Fibroblast of the aortic adventitia (primary cell): ENCODE data around the gene MALRD1. TPM values are rescaled to one million over a fixed set of nuclear protein-coding genes. Genes with fewer than 3 reads are reported as not detected.

Experiments
- DNase-seq: peaks from one replicate; pipeline ENCODE4 v3.0.0-alpha.2; 2010; ENCODE audit warnings: low read depth
- H3K4me3 ChIP-seq: 2 replicates; pipeline ENCODE4 v1.5.1; 2011; ENCODE audit warnings: low read depth, mild to moderate bottlenecking, control low read depth, low read length, moderate library complexity
- total RNA-seq: library from RNA; depleted of rRNA; stranded (reverse); fragments of >200 nt; gene quantifications from 2 replicates; pipeline ENCODE4 v1.2.3, GENCODE V29; 2012; ENCODE audit warnings: low replicate concordance
- TF ChIP-seq, protein P1 (sequence below): IDR thresholded peaks from 2 replicates; pipeline ENCODE4 v1.5.1; 2011; ENCODE audit warnings: mild to moderate bottlenecking, low read length, control low read depth, inconsistent platforms; ENCODE audit not compliant: insufficient read depth

Gene MALRD1
- total RNA-seq, 1 donor: 0.36 TPM

DNA sequence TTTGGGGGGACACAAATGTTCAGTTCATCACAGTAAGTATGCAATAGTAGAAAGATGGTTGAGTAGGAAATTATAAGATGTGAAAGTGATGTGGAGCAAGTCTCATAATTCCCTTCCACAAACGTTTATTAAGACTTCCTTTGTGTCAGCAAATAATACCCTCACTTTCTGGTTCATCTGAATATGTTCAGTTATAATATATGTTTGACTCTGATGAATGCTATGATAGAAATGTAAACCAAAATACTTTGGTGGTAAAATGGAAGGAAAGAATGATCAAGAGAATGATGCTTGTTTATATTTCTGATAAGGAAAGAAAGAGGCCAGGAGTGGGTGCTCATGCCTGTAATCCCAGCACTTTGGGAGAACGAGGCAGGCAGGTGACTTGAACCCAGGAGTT is 655.9 kb downstream of the MALRD1 start:
- TF ChIP-seq, protein P1, sequence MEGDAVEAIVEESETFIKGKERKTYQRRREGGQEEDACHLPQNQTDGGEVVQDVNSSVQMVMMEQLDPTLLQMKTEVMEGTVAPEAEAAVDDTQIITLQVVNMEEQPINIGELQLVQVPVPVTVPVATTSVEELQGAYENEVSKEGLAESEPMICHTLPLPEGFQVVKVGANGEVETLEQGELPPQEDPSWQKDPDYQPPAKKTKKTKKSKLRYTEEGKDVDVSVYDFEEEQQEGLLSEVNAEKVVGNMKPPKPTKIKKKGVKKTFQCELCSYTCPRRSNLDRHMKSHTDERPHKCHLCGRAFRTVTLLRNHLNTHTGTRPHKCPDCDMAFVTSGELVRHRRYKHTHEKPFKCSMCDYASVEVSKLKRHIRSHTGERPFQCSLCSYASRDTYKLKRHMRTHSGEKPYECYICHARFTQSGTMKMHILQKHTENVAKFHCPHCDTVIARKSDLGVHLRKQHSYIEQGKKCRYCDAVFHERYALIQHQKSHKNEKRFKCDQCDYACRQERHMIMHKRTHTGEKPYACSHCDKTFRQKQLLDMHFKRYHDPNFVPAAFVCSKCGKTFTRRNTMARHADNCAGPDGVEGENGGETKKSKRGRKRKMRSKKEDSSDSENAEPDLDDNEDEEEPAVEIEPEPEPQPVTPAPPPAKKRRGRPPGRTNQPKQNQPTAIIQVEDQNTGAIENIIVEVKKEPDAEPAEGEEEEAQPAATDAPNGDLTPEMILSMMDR: no peak
- no peak for DNase-seq
- H3K4me3 ChIP-seq: no peak overlapping the region

DNA sequence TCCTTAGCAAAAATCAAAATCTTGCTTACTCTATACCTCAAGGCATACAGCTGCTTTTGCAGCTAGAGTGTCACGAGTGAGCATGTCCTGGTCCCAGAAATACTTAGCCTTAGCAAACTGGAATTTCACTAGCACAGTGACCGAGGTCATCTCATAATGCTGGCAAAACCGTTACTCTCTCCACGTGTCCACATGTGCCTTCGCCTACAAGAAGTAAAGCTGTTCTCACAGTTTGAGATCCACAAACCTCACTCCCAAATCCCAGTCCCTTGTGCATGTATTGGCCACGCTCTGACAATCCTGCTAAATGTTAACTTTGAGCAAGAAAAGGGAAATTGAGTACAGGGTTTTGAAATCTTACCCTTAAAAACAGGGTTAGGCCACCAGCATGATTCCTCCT is 656.6 kb downstream of the MALRD1 start:
- no peak for DNase-seq
- TF ChIP-seq, protein P1: no peak
- H3K4me3 ChIP-seq: no peak overlapping the region

DNA sequence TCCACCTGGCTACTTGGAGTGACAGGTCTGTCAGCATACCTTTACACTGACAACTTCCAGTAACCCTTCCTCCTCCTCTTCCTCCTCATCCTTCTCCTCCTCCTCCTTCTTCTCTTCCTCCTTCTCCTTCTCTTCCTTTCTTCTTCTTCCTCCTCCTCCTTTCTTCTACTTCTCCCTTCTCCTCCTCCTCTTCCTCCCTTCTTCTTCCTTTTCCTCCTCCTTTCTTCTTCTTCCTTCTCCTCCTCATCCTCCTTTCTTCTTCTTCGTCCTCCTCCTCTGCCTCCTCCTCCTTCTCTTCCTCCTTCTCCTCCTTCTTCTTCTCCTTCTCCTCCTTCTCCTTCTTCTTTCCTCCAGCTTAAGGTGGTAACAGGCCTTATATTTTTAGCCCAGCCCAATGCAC is 658.3 kb downstream of the MALRD1 start:
- TF ChIP-seq, protein P1: no peak
- DNase-seq: no peak
- H3K4me3 ChIP-seq: no peak overlapping the region

DNA sequence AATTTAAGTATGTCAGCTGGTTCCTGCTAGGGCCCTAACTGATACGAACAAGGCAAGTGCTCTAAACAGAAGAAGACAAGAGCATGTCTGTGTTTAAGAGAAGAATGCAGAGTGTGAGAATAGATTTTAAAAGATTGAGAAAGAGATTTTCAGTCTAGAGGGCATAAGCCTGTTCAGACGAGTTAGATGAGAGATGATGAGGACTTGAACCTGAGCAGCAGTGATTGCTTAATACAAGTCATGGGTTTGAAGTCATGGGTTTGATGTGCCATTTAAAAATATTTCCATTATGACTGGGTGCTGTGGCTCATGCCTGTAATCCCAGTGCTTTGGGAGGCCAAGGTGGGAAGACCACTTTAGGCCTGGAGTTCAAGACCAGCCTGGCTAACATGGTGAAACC is 658.8 kb downstream of the MALRD1 start:
- DNase-seq: no peak

DNA sequence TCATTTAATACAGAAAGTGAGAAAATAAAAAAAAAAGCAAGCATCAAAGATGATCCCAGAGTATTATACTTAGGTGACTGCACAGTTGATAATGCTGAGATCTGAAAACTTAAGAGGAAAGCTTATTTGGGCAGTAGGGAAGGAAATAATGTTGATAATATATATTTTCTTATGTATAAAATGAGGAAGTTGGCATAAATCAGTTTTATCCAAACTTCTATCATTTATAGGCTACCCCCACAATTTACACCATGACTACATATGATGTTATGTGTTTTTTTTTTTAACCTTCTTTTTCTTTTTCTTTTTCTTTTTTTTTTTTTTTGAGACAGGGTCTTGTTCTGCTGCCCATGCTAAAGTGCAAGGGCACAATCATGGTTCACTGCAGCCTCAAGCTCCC is 659.4 kb downstream of the MALRD1 start:
- H3K4me3 ChIP-seq: no peak overlapping the region
- no peak for DNase-seq
- TF ChIP-seq, protein P1: no peak

More for the DNA sequence above, 658.8 kb downstream of the MALRD1 start:
- TF ChIP-seq, protein P1: no peak
- H3K4me3 ChIP-seq: no peak overlapping the region

DNA sequence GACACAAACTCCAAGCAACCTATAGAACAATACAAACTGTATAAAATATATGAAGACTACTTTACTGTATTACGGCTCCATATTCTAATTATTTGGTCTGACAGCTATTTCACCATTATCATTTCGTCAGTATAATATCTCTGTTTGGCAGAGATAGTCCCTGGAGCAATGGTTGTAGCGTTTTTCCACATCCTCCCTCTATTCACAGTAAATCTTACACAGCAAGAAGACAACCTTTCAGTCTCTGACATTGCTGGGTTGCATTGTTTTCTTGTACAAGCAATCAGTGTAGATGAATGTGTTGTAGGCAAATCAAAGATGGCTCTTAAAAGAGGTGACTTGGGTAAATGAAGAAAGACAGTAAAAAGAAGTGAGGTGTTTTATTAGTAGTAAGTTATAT is 662.0 kb downstream of the MALRD1 start:
- DNase-seq: no peak
- no peak overlapping the region for H3K4me3 ChIP-seq
- TF ChIP-seq, protein P1: no peak

DNA sequence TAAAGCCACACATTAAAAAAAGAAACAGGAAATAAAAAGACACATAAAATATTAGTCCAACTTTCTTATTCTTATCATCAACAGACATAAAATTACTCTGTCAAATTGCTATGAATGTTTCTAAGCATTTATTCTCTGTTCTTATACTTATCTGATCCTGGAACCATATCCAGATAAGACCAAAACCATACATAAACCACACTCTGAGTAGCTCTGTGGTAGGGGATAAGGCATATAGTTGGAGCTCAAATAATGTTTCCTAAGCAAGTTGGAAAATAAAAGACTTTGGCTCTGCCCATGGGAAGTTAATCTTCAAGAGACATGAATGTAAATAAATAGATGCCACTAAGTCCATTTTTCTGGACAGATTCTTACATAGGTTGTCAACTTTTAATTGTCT is 664.6 kb downstream of the MALRD1 start:
- peak; percentile 15 for DNase-seq
- H3K4me3 ChIP-seq: no peak overlapping the region
- TF ChIP-seq, protein P1: no peak
